Effector memory CD4-positive, alpha-beta T cell (primary cell): ENCODE data around the gene GPD2.

Experiments
- DNase-seq, 3 donors: peaks; one replicate each; pipeline ENCODE4 v3.0.0-alpha.2; 2020
- H3K27ac ChIP-seq: 2 replicates; pipeline ENCODE4 v1.7.0; 2013; ENCODE audit warnings: mild to moderate bottlenecking, low read length, moderate library complexity; ENCODE audit not compliant: insufficient read depth, poor library complexity, severe bottlenecking
- H3K27me3 ChIP-seq: replicated peaks from 2 replicates; pipeline ENCODE4 v1.7.0; 2013; ENCODE audit warnings: mild to moderate bottlenecking, low read length; ENCODE audit not compliant: insufficient read depth, control insufficient read depth, poor library complexity, severe bottlenecking
- H3K36me3 ChIP-seq: 2 replicates; pipeline ENCODE4 v1.7.0; 2013; ENCODE audit warnings: mild to moderate bottlenecking, low read length, moderate library complexity; ENCODE audit not compliant: control insufficient read depth, insufficient read depth
- H3K4me1 ChIP-seq: 2 replicates; pipeline ENCODE4 v1.7.0; 2013; ENCODE audit warnings: low read length, mild to moderate bottlenecking; ENCODE audit not compliant: control insufficient read depth, insufficient read depth, poor library complexity, severe bottlenecking
- H3K4me3 ChIP-seq: 2 replicates; pipeline ENCODE4 v1.7.0; 2013; ENCODE audit warnings: low read length, low read depth, mild to moderate bottlenecking; ENCODE audit not compliant: insufficient read depth, poor library complexity, severe bottlenecking
- H3K9me3 ChIP-seq: 2 replicates; pipeline ENCODE4 v1.7.0; 2013; ENCODE audit warnings: mild to moderate bottlenecking, low read length, moderate library complexity; ENCODE audit not compliant: control insufficient read depth

GPD2 gene

DNA sequence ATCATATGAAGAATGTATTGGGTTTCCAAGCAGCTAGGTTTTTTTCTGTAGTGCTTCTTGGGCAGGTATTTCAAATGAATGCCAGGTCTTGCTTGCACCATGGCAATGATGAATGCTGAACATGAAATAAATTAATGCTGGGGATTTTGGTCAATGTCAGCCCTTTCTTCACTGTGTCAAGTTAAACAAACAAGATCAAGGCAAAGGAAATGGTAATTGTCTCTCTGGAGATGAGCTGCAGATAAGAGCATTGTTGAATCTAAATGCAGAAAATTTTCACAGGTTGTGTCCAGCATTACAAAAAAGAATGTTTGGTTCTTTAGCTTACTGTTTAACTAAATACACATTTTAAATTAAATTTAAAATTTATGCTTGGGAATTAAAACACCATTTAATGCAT is 144.3 kb downstream of the GPD2 start:
- Histone ChIP-seq H3K27ac (no peak overlapping the region), H3K36me3 (peaks cover 3% of the 10 kb centered on the region), H3K27me3 (no peaks in the 10 kb centered on the region), H3K4me3 (no peak overlapping the region), H3K4me1 (no peaks in the 10 kb centered on the region), H3K9me3 (no peaks in the 10 kb centered on the region)
- DNase-seq = no peak

DNA sequence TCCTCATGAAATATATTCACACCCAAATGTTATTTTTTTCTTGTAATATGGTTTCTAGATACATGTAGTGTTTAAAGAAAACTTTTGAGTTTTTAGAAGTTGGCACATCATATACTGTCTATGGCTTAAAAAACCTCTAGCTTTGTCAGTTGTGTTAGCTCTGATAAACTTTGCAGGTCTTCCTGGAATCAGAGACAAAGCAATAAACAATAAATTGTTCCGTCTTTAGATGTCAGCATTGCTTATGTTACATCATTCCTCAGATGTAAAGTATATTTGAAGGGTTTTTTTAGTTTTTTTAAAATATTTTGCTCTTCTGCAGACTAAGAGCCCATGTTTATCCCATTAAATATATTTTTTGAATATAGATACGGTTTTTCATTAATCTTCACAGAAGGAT is 145.1 kb downstream of the GPD2 start:
- no peaks in the 10 kb centered on the region for H3K27me3 ChIP-seq
- no peaks in the 10 kb centered on the region for H3K4me1 ChIP-seq
- H3K9me3 ChIP-seq = no peaks in the 10 kb centered on the region
- no peak overlapping the region for H3K4me3 ChIP-seq
- no peak overlapping the region for H3K27ac ChIP-seq
- peaks cover 3% of the 10 kb centered on the region for H3K36me3 ChIP-seq
- DNase-seq = no peak

GRCh38 chr2:156585457-156585856 is 149.3 kb downstream of the GPD2 start:
- no peaks in the 10 kb centered on the region for H3K9me3 ChIP-seq
- no peaks in the 10 kb centered on the region for H3K4me1 ChIP-seq
- DNase-seq = no peak
- H3K4me3 ChIP-seq = no peak overlapping the region
- H3K27ac ChIP-seq = no peak overlapping the region
- peaks cover 3% of the 10 kb centered on the region for H3K36me3 ChIP-seq
- H3K27me3 ChIP-seq = no peaks in the 10 kb centered on the region

DNA sequence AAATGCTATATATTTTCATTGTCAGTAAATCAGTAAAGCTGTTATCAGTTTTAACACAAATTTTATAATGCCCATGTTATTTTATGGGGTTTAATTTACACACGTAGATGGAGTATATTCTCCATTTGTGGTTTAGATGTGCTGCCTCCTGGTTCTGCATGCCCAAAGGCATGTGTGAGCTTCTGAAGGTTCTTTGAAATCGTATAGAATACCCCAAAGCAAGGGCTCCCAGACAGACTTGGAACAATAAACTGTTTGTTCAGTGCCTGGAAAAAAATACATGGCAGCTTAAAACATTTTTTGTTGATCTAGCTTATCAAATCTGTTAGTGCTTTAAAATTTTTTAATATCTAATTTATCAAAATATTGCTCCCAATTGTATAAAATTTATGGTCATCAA is 150.4 kb downstream of the GPD2 start:
- DNase-seq = no peak
- no peak overlapping the region for H3K27ac ChIP-seq
- H3K4me3 ChIP-seq = no peak overlapping the region
- no peaks in the 10 kb centered on the region for H3K4me1 ChIP-seq
- peaks cover 3% of the 10 kb centered on the region for H3K36me3 ChIP-seq
- H3K9me3 ChIP-seq = no peaks in the 10 kb centered on the region
- H3K27me3 ChIP-seq = no peaks in the 10 kb centered on the region

GRCh38 chr2:156589381-156590079 is 153.4 kb downstream of the GPD2 start:
- H3K27me3 ChIP-seq = no peaks in the 10 kb centered on the region
- H3K27ac ChIP-seq = no peak overlapping the region
- peaks cover 3% of the 10 kb centered on the region for H3K36me3 ChIP-seq
- H3K9me3 ChIP-seq = no peaks in the 10 kb centered on the region
- H3K4me1 ChIP-seq = no peaks in the 10 kb centered on the region
- DNase-seq = peak in 1 of 3 donors; percentile 0
- H3K4me3 ChIP-seq = no peak overlapping the region

DNA sequence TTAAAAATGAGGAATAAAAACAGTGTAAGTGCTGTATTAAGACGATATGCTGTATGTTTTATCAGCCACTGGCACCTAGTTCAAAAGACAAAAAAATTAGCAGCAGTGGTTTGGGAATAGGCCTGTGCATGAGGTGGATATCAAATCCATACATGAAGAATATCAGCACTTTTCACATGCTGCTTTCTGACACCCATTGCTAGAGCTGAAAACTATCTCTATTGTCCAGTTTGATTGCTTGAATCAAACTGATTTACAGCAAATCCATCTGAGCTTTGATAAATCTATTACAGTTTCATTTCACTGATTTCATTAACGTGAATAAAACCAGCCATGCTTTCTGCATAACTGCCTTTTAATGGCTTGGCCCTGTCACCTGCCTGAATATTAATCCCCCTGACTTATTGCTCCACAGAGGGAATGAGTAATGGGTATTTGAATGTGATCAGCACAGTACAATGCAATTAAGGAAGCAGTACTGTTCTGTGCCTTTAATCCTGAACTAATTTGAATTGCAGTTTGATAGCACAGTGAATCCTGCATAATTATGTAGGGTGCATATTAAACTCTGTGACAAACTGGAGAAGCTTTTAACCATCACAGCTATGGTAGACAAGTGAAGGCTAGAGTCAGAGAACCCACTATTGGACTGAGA is 154.0 kb downstream of the GPD2 start:
- H3K4me3 ChIP-seq = no peak overlapping the region
- no peak for DNase-seq

GRCh38 chr2:156592809-156593593 is 156.8 kb downstream of the GPD2 start:
- H3K4me1 ChIP-seq = no peaks in the 10 kb centered on the region
- H3K27me3 ChIP-seq = no peaks in the 10 kb centered on the region
- no peak overlapping the region for H3K4me3 ChIP-seq
- H3K27ac ChIP-seq = no peak overlapping the region
- H3K9me3 ChIP-seq = no peaks in the 10 kb centered on the region
- no peaks in the 10 kb centered on the region for H3K36me3 ChIP-seq
- no peak for DNase-seq

More for the DNA sequence above, 154.0 kb downstream of the GPD2 start:
- Histone ChIP-seq H3K27ac (no peak overlapping the region), H3K27me3 (no peaks in the 10 kb centered on the region), H3K9me3 (no peaks in the 10 kb centered on the region), H3K36me3 (no peaks in the 10 kb centered on the region), H3K4me1 (no peaks in the 10 kb centered on the region)

DNA sequence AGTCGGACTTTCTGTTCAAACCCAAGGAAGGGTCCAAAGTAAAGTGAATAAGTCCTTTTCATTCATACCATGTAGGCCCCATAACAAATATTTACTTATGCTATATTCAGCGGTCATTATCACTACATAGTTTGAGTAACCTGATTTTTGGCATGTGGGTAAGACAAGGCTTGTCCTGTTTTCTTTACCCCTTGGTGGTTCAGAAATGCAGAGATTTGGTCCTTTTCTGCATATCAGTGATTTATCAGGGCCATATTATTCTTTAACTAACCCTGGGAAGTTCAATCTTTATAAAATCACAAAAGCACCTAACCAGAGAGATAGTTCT is 157.4 kb downstream of the GPD2 start:
- Histone ChIP-seq H3K4me1 (no peaks in the 10 kb centered on the region), H3K9me3 (no peaks in the 10 kb centered on the region), H3K27ac (no peak overlapping the region), H3K36me3 (no peaks in the 10 kb centered on the region), H3K27me3 (no peaks in the 10 kb centered on the region), H3K4me3 (no peak overlapping the region)
- DNase-seq = no peak

DNA sequence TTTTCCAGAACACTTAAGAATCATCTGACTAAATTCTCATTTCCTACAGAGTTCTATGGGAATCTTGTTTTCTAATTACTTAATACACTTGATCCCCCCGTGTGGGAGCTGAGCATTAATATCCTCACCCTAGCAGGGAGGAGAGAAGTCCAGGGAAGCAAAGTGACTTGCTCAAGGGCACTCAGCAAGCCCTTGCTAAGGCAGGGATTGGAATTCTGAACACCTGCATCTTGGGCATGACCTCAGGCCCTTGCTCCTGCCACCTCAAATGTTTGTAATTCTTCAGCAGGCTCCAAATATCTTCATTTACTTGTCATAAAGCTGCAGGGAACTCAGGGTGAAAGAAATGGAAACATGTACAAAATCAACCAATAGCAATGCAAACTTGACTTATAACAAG is 162.4 kb downstream of the GPD2 start:
- Histone ChIP-seq H3K27ac (no peak overlapping the region), H3K27me3 (no peaks in the 10 kb centered on the region)

DNA sequence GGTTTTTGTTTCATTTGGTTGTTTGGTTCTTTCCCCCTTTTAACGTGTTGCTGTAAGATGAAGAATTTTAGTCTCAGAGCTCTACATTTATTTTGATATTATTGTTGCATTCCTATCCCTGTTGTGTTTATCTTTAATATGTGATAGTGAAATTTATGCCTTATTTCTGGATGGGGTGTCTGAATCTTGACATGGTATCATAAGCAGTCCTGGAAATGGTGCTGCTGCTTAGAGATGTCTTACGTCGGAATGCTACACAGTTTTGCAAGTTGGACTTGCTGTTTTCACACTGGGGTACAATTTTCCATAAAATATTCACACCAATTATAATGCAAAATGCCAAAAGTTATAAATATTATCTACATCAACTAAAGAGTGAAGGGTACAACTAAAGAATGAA is 164.0 kb downstream of the GPD2 start:
- H3K36me3 ChIP-seq = no peaks in the 10 kb centered on the region
- H3K27me3 ChIP-seq = no peaks in the 10 kb centered on the region
- no peaks in the 10 kb centered on the region for H3K4me1 ChIP-seq
- H3K27ac ChIP-seq = no peak overlapping the region
- no peaks in the 10 kb centered on the region for H3K9me3 ChIP-seq
- no peak overlapping the region for H3K4me3 ChIP-seq
- no peak for DNase-seq

More for the DNA sequence above, 162.4 kb downstream of the GPD2 start:
- Histone ChIP-seq H3K36me3 (no peaks in the 10 kb centered on the region), H3K4me1 (no peaks in the 10 kb centered on the region), H3K4me3 (no peak overlapping the region), H3K9me3 (no peaks in the 10 kb centered on the region)
- no peak for DNase-seq
